Upper lobe of left lung (tissue), 6 donors: ENCODE results near the gene PCCA. TPM values are rescaled to one million over a fixed set of nuclear protein-coding genes. Genes with fewer than 3 reads are reported as not detected.

Experiments used
- small RNA-seq, 4 donors: library from RNA; depleted of rRNA; stranded (forward); fragments of <200 nt; gene quantifications; one replicate each; pipeline ENCODE3, GENCODE V24; 2016
- total RNA-seq, 6 donors: library from RNA; depleted of rRNA in 4 of 6; stranded (reverse); fragments of >200 nt in 4 of 6; gene quantifications; one replicate each; pipeline versions ENCODE4 v1.1.0 to v1.2.1, GENCODE V29; 2016 to 2021
- donor health status: DM: no; HTN: no; CAD: no; lungs with moderate emphysema.
- donor health status: DM: no; HTN: yes; CAD: no; lungs with severe emphysema.

PCCA gene
- total RNA-seq, 6 donors from 2014 or later = 23.1 to 43.4 (median 30.0) TPM

Small RNA genes lying within 50 kb of the gene (small RNA-seq; reads per million reads assigned to genes)
- 0 reads per million in 4 donors for gene AL356575.1

Other genes with a start within 250 kb of the PCCA start
- gene ZIC5, start 117.3 kb upstream of the PCCA start, total RNA-seq = under 1 TPM in 1 of 6 donors, not detected in 5; 0.07 TPM
- under 1 TPM in 2 of 6 donors, not detected in 4; 0.69 to 0.84 TPM for gene ZIC2, start 107.3 kb upstream of the PCCA start, total RNA-seq